DOHH2 (cell line): Measurements from ENCODE around the gene AKAIN1.

ENCODE experiments used
- H3F3A ChIP-seq: fragments of 200-600 bp; sonication (generic), shearing (Covaris generic); 2 replicates; pipeline ENCODE4 v1.6.0; 2016; ENCODE audit warnings: antibody characterized with exemption, mild to moderate bottlenecking; ENCODE audit not compliant: control insufficient read depth, insufficient read depth
- H3K27ac ChIP-seq: fragments of 200-600 bp; sonication (generic); 2 replicates; pipeline ENCODE4 v1.5.1; 2014; ENCODE audit warnings: low read depth, mild to moderate bottlenecking, low read length, moderate library complexity
- H3K27me3 ChIP-seq: fragments of 200-600 bp; sonication (generic); 2 replicates; pipeline ENCODE4 v1.6.1; 2014; ENCODE audit warnings: mild to moderate bottlenecking, low read length, mixed read lengths; ENCODE audit not compliant: control insufficient read depth
- H3K36me3 ChIP-seq: fragments of 200-600 bp; sonication (generic); 2 replicates; pipeline ENCODE4 v1.6.1; 2014; ENCODE audit warnings: mild to moderate bottlenecking, low read length, moderate library complexity, mixed read lengths; ENCODE audit not compliant: control insufficient read depth
- H3K4me1 ChIP-seq: fragments of 200-600 bp; sonication (generic); 2 replicates; pipeline ENCODE4 v1.6.1; 2014; ENCODE audit warnings: mild to moderate bottlenecking, low read length, mixed read lengths; ENCODE audit not compliant: control insufficient read depth
- H3K4me2 ChIP-seq: fragments of 200-600 bp; sonication (generic); 2 replicates; pipeline ENCODE4 v1.6.0; 2014; ENCODE audit warnings: mild to moderate bottlenecking, low read length, moderate library complexity
- H3K4me3 ChIP-seq: fragments of 200-600 bp; sonication (generic); 2 replicates; pipeline ENCODE4 v1.5.1; 2014; ENCODE audit warnings: mild to moderate bottlenecking, low read length, mixed read lengths
- H3K79me2 ChIP-seq: fragments of 200-600 bp; sonication (generic); 2 replicates; pipeline ENCODE4 v1.6.1; 2014; ENCODE audit warnings: mild to moderate bottlenecking, low read length, mixed read lengths; ENCODE audit not compliant: control insufficient read depth
- H3K9me2 ChIP-seq: fragments of 200-600 bp; sonication (generic); replicated peaks from 2 replicates; pipeline ENCODE4 v1.6.1; 2014; ENCODE audit warnings: mild to moderate bottlenecking, low read length, mixed read lengths; ENCODE audit not compliant: control insufficient read depth
- H3K9me3 ChIP-seq: fragments of 200-600 bp; sonication (generic); 2 replicates; pipeline ENCODE4 v1.6.1; 2014; ENCODE audit warnings: antibody characterized with exemption, low read length, mixed read lengths; ENCODE audit not compliant: control insufficient read depth, insufficient read depth
- H4K20me1 ChIP-seq: fragments of 200-600 bp; sonication (generic); 2 replicates; pipeline ENCODE4 v1.6.0; 2014; ENCODE audit warnings: low read depth, mild to moderate bottlenecking, antibody characterized with exemption, low read length, moderate library complexity; ENCODE audit not compliant: control insufficient read depth, insufficient read depth
- EZH2phosphoT487 ChIP-seq: fragments of 200-600 bp; sonication (generic); IDR thresholded peaks from 2 replicates; pipeline ENCODE4 v1.6.1; 2017; ENCODE audit warnings: borderline replicate concordance, mild to moderate bottlenecking, antibody characterized with exemption, low read length, moderate library complexity, mixed read lengths
- TF ChIP-seq, protein P1 (sequence below): fragments of 200-600 bp; sonication (generic); IDR thresholded peaks from one replicate; pipeline ENCODE4 v1.5.1; 2014; ENCODE audit warnings: antibody characterized with exemption, mild to moderate bottlenecking, low read depth, low read length; ENCODE audit not compliant: poor library complexity, severe bottlenecking

Gene AKAIN1

DNA sequence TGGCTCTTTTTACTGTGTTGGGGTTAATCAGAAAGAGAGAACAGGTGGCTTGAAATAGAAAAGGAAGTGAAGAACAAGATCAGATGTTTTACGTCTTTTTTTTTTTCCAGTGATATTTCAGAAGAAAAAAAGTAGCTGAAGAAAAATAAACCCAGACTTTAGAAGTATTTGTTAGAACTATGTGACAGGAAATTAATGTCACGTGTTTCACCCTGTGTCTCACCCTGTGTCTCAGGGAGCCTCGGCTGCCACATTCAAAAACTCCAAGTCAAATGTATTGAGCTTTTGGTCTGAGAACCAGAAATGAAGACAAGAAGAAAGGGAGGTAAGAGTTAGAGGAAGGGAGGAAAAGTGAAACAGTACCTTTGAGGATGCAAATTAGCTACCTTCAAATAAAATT, 38.0 kb downstream of the AKAIN1 start:
- H3K9me3 ChIP-seq = no peaks in the 10 kb centered on the region
- no peak overlapping the region for H3K27ac ChIP-seq
- no peaks in the 10 kb centered on the region for H3K9me2 ChIP-seq
- no peaks in the 10 kb centered on the region for H3K27me3 ChIP-seq
- H3K4me1 ChIP-seq = peaks cover 12% of the 10 kb centered on the region
- H4K20me1 ChIP-seq = no peaks in the 10 kb centered on the region
- no peaks in the 10 kb centered on the region for H3F3A ChIP-seq
- H3K36me3 ChIP-seq = no peaks in the 10 kb centered on the region
- H3K4me3 ChIP-seq = no peak overlapping the region
- no peak for TF ChIP-seq EZH2phosphoT487
- TF ChIP-seq, protein P1, sequence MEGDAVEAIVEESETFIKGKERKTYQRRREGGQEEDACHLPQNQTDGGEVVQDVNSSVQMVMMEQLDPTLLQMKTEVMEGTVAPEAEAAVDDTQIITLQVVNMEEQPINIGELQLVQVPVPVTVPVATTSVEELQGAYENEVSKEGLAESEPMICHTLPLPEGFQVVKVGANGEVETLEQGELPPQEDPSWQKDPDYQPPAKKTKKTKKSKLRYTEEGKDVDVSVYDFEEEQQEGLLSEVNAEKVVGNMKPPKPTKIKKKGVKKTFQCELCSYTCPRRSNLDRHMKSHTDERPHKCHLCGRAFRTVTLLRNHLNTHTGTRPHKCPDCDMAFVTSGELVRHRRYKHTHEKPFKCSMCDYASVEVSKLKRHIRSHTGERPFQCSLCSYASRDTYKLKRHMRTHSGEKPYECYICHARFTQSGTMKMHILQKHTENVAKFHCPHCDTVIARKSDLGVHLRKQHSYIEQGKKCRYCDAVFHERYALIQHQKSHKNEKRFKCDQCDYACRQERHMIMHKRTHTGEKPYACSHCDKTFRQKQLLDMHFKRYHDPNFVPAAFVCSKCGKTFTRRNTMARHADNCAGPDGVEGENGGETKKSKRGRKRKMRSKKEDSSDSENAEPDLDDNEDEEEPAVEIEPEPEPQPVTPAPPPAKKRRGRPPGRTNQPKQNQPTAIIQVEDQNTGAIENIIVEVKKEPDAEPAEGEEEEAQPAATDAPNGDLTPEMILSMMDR = no peak
- H3K4me2 ChIP-seq = no peak overlapping the region
- H3K79me2 ChIP-seq = no peaks in the 10 kb centered on the region

DNA sequence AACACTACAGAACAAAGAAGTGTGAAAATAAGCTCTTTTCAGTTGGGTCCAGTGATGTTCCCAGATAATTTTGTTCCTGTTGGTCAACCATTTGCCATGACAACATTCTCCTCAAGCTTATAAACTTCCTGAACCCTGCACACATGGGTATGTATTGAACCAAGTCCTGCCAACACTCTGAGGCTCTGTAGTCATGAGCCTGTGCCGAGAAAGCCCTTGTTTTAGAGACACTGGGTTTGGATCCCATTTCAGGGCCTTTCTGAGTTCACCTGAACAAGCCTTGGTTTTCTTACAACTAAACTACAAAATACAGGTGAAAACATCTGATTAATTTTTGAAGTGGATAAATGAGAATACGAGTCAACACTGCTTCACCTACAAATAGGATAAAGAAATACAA, 38.5 kb downstream of the AKAIN1 start:
- no peak overlapping the region for H3K4me2 ChIP-seq
- H3K9me3 ChIP-seq = no peaks in the 10 kb centered on the region
- no peak for TF ChIP-seq EZH2phosphoT487
- TF ChIP-seq, protein P1 = no peak
- H3K79me2 ChIP-seq = no peaks in the 10 kb centered on the region
- peaks cover 12% of the 10 kb centered on the region for H3K4me1 ChIP-seq
- no peak overlapping the region for H3K4me3 ChIP-seq
- H3K36me3 ChIP-seq = no peaks in the 10 kb centered on the region
- no peak overlapping the region for H3K27ac ChIP-seq
- H4K20me1 ChIP-seq = no peaks in the 10 kb centered on the region
- H3K9me2 ChIP-seq = no peaks in the 10 kb centered on the region
- H3F3A ChIP-seq = no peaks in the 10 kb centered on the region
- no peaks in the 10 kb centered on the region for H3K27me3 ChIP-seq

DNA sequence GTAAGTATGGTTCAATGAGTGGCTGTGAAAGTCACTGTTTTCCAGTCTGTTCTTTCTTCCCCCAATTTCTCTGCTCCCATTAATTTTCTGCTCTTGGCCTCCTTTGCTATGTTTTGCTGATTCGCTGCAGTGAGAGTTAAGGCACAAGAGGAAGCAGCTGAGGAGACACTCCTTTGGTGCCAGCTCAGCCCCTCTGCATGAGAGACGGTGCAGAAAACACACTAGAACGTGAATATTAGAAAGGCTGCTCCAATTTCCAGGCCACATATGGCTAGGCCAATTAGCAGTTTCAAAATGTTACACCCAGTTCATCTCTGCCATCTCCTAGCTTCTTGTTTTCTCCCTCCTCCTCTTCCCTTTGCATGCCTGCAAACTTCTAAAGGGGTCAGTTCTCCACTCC, 38.9 kb downstream of the AKAIN1 start:
- no peak for TF ChIP-seq EZH2phosphoT487
- TF ChIP-seq, protein P1 = no peak
- no peak overlapping the region for H3K4me2 ChIP-seq

DNA sequence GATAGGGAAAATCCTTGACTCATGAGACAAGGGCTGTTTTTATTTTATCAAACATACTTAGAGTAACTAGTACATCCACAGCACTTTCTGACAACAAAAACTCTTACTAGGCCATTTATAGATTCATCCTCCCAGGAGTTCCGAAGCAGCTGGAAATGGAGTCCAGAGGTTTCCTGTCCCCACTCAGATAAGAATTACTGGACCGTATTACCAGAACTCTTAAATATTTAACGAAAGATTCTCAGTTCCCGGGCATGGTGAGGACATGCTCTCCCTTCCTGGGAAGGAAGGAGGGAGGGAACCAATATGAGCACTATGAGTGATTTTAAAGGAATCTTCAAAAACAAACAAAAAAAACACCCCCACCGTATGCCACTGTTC, 41.2 kb downstream of the AKAIN1 start:
- Histone ChIP-seq H3K27me3 (no peaks in the 10 kb centered on the region), H3K9me3 (no peaks in the 10 kb centered on the region), H3K27ac (no peak overlapping the region), H3K4me1 (peaks cover 12% of the 10 kb centered on the region), H3K4me2 (no peak overlapping the region), H3K9me2 (no peaks in the 10 kb centered on the region), H3K36me3 (no peaks in the 10 kb centered on the region), H4K20me1 (no peaks in the 10 kb centered on the region), H3K79me2 (no peaks in the 10 kb centered on the region), H3K4me3 (no peak overlapping the region), H3F3A (no peaks in the 10 kb centered on the region)
- no peak for TF ChIP-seq EZH2phosphoT487
- TF ChIP-seq, protein P1 = no peak

More for the DNA sequence above, 38.9 kb downstream of the AKAIN1 start:
- Histone ChIP-seq H4K20me1 (no peaks in the 10 kb centered on the region), H3K79me2 (no peaks in the 10 kb centered on the region), H3K9me2 (no peaks in the 10 kb centered on the region), H3K27ac (no peak overlapping the region), H3K27me3 (no peaks in the 10 kb centered on the region), H3K4me3 (no peak overlapping the region), H3K9me3 (no peaks in the 10 kb centered on the region), H3K4me1 (peaks cover 12% of the 10 kb centered on the region), H3F3A (no peaks in the 10 kb centered on the region), H3K36me3 (no peaks in the 10 kb centered on the region)
